MM.1S (cell line): ENCODE measurements around the gene UBE2G2.

Source experiments
- EZH2 ChIP-seq: fragments of 300-600 bp; sonication (generic); optimal IDR thresholded peaks from 2 replicates; pipeline ENCODE3; 2017; ENCODE audit warnings: low read depth, mild to moderate bottlenecking, antibody characterized with exemption, low read length, mixed read lengths
- EZH2phosphoT487 ChIP-seq: fragments of 300-600 bp; sonication (generic); IDR thresholded peaks from 2 replicates; pipeline ENCODE4 v1.6.1; 2018; ENCODE audit warnings: antibody characterized with exemption, low read length
- TF ChIP-seq, protein P1 (sequence below): fragments of 300-600 bp; sonication (generic); IDR thresholded peaks from 2 replicates; pipeline ENCODE4 v1.5.1; 2016; ENCODE audit warnings: antibody characterized with exemption, low read length, mixed read lengths

- TF ChIP-seq, protein P1, sequence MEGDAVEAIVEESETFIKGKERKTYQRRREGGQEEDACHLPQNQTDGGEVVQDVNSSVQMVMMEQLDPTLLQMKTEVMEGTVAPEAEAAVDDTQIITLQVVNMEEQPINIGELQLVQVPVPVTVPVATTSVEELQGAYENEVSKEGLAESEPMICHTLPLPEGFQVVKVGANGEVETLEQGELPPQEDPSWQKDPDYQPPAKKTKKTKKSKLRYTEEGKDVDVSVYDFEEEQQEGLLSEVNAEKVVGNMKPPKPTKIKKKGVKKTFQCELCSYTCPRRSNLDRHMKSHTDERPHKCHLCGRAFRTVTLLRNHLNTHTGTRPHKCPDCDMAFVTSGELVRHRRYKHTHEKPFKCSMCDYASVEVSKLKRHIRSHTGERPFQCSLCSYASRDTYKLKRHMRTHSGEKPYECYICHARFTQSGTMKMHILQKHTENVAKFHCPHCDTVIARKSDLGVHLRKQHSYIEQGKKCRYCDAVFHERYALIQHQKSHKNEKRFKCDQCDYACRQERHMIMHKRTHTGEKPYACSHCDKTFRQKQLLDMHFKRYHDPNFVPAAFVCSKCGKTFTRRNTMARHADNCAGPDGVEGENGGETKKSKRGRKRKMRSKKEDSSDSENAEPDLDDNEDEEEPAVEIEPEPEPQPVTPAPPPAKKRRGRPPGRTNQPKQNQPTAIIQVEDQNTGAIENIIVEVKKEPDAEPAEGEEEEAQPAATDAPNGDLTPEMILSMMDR = no peak
- no peak for TF ChIP-seq EZH2
- TF ChIP-seq EZH2phosphoT487 = no peak
Observed at GRCh38 chr21:44726826-44727225, 74.8 kb downstream of the UBE2G2 start.
